GM12892 (cell line): ENCODE results near the gene LRRC8B.

Experiments
- POLR2A ChIP-seq: IDR thresholded peaks from 2 replicates; pipeline ENCODE4 v1.6.1; 2011; ENCODE audit warnings: low read depth, low read length, control low read depth
- POLR2AphosphoS5 ChIP-seq: IDR thresholded peaks from 2 replicates; pipeline ENCODE4 v1.6.1; 2011; ENCODE audit warnings: low read depth, low read length, control low read depth

DNA sequence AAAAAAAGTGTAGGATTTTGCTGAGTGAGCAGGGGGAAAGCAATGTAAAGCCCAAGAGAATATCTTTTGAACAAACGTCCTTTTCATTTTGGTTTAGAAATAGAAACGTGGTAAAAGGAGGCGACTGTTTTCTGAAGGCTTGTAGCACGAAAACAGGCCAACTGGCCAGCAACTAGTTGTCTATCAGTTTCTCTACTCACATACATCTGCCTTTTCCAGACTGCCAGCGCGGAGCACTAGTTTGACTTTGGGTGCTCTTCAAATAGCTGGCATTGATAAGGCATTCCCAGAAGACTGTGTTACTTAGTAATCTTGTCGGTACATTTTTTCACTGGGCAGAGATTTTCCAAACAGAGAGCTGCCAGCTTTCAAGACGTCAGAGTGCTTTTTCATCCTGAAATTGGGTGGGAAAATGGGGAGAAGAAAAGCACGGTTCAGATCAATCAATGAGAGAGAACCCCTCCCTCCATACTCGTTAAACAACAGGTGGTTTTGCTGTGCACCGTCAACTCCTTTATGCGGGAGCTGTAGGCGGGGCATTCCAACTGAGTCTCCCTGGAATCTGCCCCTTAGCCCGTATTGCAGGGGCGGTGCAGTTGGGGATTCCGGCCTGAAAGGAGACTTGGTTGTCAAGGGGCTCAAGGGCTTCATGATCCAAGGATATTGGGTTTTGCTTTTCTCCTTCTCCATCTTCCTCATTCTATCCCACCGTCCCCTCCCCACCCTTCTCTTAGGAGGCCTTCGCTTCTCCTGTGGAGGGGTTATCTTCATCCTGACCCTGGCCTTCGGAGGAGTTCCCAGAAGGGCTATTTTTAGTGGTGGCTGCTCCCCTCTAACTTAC is 107.4 kb downstream of the LRRC8B start:
- no peak for TF ChIP-seq POLR2AphosphoS5
- TF ChIP-seq POLR2A: no peak
